HG03064 (cell line): ENCODE results near the gene SLIT3.

Source experiments
- ATAC-seq: cut with Tn5 transposase; IDR thresholded peaks from one replicate; pipeline ENCODE4 v1.9.1; 2021; ENCODE audit warnings: low read depth; ENCODE audit not compliant: unreplicated experiment

The SLIT3 gene

GRCh38 chr5:168822248-168822744 lies 478.6 kb downstream of the SLIT3 start:
- ATAC-seq, result no peak

GRCh38 chr5:168820874-168821273 lies 480.1 kb downstream of the SLIT3 start:
- no peak for ATAC-seq

GRCh38 chr5:168819004-168819621 lies 481.8 kb downstream of the SLIT3 start:
- no peak for ATAC-seq

GRCh38 chr5:168818558-168818957 lies 482.4 kb downstream of the SLIT3 start:
- ATAC-seq, result no peak

- no peak for ATAC-seq
These were observed 483.3 kb downstream of the SLIT3 start for GRCh38 chr5:168817591-168817990.

- ATAC-seq, result no peak
These were observed 484.3 kb downstream of the SLIT3 start for GRCh38 chr5:168816661-168817060.

GRCh38 chr5:168813184-168813968 lies 487.6 kb downstream of the SLIT3 start:
- ATAC-seq, result no peak

GRCh38 chr5:168810641-168811040 lies 490.3 kb downstream of the SLIT3 start:
- ATAC-seq, result no peak

GRCh38 chr5:168809218-168809617 lies 491.7 kb downstream of the SLIT3 start:
- ATAC-seq, result no peak

- ATAC-seq, result no peak
These were observed 492.8 kb downstream of the SLIT3 start for GRCh38 chr5:168808051-168808616.

GRCh38 chr5:168807287-168807686 lies 493.7 kb downstream of the SLIT3 start:
- no peak for ATAC-seq

- no peak for ATAC-seq
These were observed 497.4 kb downstream of the SLIT3 start for GRCh38 chr5:168803541-168803940.

- no peak for ATAC-seq
These were observed 498.6 kb downstream of the SLIT3 start for GRCh38 chr5:168802337-168802736.

GRCh38 chr5:168801567-168801966 lies 499.4 kb downstream of the SLIT3 start:
- ATAC-seq, result no peak

GRCh38 chr5:168800701-168801100 lies 500.2 kb downstream of the SLIT3 start:
- no peak for ATAC-seq

- ATAC-seq, result no peak
These were observed 502.6 kb downstream of the SLIT3 start for GRCh38 chr5:168798065-168799023.

- no peak for ATAC-seq
These were observed 504.1 kb downstream of the SLIT3 start for GRCh38 chr5:168796593-168797580.

- no peak for ATAC-seq
These were observed 504.9 kb downstream of the SLIT3 start for GRCh38 chr5:168796000-168796399.
